ENCODE data around the gene INPP5F. TPM values are rescaled to one million over a fixed set of nuclear protein-coding genes. Genes with fewer than 3 reads are reported as not detected.

INPP5F gene
- total and polyA plus RNA-seq, 10 of the 15 experiments (the other 5 are each of a cell fraction or from before 2014, with no cell fraction given) = 6.0 to 49.3 (median 34.3) TPM

DNA sequence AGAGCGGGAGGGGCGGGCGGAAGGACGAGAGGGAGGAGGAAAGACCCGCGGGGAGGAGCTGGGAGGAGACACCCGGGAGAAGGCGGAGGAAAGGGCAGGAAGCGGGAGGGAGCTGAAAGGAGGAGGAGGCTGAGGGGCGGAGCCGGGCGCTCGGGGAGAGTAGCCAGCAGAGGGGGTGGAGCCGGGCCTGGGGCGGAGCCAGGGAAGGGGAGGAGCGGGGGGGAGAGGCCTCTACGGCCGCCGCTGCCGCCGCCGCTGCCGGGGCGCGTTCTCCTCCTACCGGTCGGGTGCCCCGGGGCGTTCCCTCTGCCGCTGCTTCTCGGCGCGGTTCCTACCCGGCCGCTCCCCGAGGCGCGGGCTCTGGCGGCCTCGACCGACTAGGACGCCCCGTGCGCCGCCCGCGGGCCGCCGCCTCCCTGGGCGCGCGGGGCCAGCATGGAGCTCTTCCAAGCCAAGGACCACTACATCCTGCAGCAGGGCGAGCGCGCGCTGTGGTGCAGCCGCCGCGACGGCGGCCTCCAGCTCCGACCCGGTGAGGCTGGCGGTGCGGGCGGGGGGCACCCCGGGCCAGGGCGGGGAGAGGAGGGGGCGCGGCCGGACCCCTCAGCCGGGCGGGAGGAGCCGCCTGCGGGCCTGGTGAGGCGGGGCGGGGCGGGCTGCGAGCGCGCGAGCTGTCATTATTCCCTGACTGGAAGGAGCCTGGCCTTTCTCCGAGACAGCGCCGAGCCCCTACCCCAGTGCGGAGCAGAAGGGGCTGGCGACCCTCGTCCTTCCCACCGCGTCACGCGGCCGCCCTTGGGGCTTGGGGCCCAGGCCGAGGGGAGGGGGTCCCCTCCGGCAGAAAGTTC lies at the start of gene INPP5F (continued):
- TF ChIP-seq MXI1 (IDR thresholded peaks at IDR 0.05; ENCODE audit: low read depth, low read length) = peak; percentile 42
- TF ChIP-seq ZBED1 (IDR thresholded peaks at IDR 0.05; ENCODE audit: borderline replicate concordance) = no peak
- TF ChIP-seq ZNF24 (IDR thresholded peaks at IDR 0.05) = peak; percentile 59; the same call in 1 of the 2 replicates
- peak; percentile 29 to 79; a peak in 3 of 4 replicates for TF ChIP-seq BHLHE40 (IDR thresholded peaks at IDR 0.05; ENCODE audit: borderline replicate concordance in 1 of 2, low read depth in 2 of 2, low read length in 1 of 2)
- no peak for TF ChIP-seq MTA3 (IDR thresholded peaks at IDR 0.05; ENCODE audit: borderline replicate concordance, low read length)
- TF ChIP-seq HDAC6 (IDR thresholded peaks at IDR 0.05; ENCODE audit: unreplicated experiment) = no peak
- TF ChIP-seq NR2F1 (conservative IDR thresholded peaks at IDR 0.05) = no peak; the same call in 1 of the 2 replicates
- no peak for TF ChIP-seq NR2C2 (IDR thresholded peaks at IDR 0.05; ENCODE audit: borderline replicate concordance, control insufficient read depth, insufficient read length, low read depth)
- no peak for TF ChIP-seq ZNF622 (IDR thresholded peaks at IDR 0.05)
- TF ChIP-seq RELA (IDR thresholded peaks at IDR 0.05; ENCODE audit: borderline replicate concordance, partially characterized antibody) = no peak
- TF ChIP-seq CBX3 (IDR thresholded peaks at IDR 0.05; ENCODE audit: borderline replicate concordance, low read depth) = no peak
- TF ChIP-seq, protein P1, sequence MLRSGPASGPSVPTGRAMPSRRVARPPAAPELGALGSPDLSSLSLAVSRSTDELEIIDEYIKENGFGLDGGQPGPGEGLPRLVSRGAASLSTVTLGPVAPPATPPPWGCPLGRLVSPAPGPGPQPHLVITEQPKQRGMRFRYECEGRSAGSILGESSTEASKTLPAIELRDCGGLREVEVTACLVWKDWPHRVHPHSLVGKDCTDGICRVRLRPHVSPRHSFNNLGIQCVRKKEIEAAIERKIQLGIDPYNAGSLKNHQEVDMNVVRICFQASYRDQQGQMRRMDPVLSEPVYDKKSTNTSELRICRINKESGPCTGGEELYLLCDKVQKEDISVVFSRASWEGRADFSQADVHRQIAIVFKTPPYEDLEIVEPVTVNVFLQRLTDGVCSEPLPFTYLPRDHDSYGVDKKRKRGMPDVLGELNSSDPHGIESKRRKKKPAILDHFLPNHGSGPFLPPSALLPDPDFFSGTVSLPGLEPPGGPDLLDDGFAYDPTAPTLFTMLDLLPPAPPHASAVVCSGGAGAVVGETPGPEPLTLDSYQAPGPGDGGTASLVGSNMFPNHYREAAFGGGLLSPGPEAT (IDR thresholded peaks at IDR 0.05; ENCODE audit: low read depth) = no peak
- 0 out of 2 replicates have a peak, but pooled peaks have one; percentile 30 for TF ChIP-seq ZNF217 (IDR thresholded peaks at IDR 0.05)
- TF ChIP-seq CREM (IDR thresholded peaks at IDR 0.05; ENCODE audit: low read depth) = no peak; the same call in 1 of the 2 replicates
- no peak for TF ChIP-seq NR2C1 (IDR thresholded peaks at IDR 0.05)
- TF ChIP-seq STAT3 (IDR thresholded peaks at IDR 0.05; ENCODE audit: low read depth, low read length) = no peak
- TF ChIP-seq SIX5 (IDR thresholded peaks at IDR 0.05; ENCODE audit: low read depth, low read length, severe bottlenecking) = no peak
- no peak for TF ChIP-seq BMI1 (IDR thresholded peaks at IDR 0.05; ENCODE audit: borderline replicate concordance)
- TF ChIP-seq IKZF1 (conservative IDR thresholded peaks at IDR 0.05) = peak; percentile 26; the same call in 1 of the 2 replicates
- 0 out of 2 replicates have a peak, but pooled peaks have one; percentile 29 for TF ChIP-seq TAF1 (IDR thresholded peaks at IDR 0.05; ENCODE audit: borderline replicate concordance, low read depth, low read length)
- peak; percentile 13; the same call in 1 of the 2 replicates for TF ChIP-seq SPI1 (IDR thresholded peaks at IDR 0.05; ENCODE audit: borderline replicate concordance, insufficient read depth, low read depth, low read length)
- peak; percentile 61 for TF ChIP-seq ZNF687 (IDR thresholded peaks at IDR 0.05)
- TF ChIP-seq IRF4 (IDR thresholded peaks at IDR 0.05; ENCODE audit: low read depth, low read length) = no peak
- TF ChIP-seq ASH2L (IDR thresholded peaks at IDR 0.05; ENCODE audit: borderline replicate concordance, low read depth) = no peak
- TF ChIP-seq SREBF2 (IDR thresholded peaks at IDR 0.05; ENCODE audit: low read length) = no peak
- TF ChIP-seq CBX5 (IDR thresholded peaks at IDR 0.05; ENCODE audit: low read depth) = 0 out of 2 replicates have a peak, but pooled peaks have one; percentile 37
- TF ChIP-seq PAX5 (IDR thresholded peaks at IDR 0.05; ENCODE audit: borderline replicate concordance, low read depth, low read length) = no peak
